ENCODE measurements around the gene EXD3. TPM values are rescaled to one million over a fixed set of nuclear protein-coding genes. Genes with fewer than 3 reads are reported as not detected.

EXD3 gene
- total RNA-seq, 1 experiment from 2014 or later, result 15.3 TPM

DNA sequence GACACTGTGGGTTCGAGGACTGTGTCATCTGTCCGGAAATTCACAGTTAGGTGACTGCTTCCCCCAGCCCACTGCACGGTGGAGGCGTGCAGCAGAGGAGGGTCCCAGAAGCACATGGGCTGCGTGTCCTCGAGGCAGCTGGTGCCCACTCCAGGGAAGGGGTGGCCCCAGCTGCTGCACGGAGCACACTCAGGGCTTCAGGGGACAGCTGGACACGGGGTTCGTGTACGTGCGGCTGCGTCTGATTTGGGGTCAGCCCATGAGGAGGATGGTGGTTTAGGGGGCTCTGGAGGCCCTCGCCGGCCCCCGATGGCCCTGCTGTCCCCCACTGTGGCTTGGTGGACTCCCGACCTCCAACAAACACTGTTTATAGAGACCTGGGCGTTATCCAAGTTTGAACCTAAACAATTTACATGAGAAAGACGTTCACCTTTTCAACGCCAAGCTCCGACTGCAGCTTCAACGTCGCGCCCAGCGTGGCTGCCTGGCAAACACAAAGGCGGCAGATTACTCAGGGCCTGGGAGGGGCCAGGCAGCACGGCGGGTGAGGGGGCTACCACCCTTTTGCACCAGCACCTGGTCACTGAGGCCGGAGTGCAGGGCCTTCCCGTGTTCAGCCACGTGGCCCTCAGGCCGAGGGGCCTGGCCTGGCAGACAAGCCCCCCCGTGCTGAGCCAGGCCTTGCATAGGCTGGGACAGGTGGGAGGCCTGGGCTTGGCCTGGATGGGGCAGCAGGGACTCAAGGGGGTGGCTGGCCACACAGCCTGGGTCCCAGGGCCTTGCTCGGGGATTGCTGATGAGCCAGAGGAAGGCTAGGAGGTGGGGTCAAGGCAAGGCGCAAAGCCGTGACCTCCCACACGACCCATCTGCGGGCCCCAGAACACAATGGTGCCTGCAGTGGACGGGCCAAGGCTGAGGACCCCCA, 55.2 kb downstream of the EXD3 start:
- Histone ChIP-seq H2BK12ac (ENCODE audit: insufficient read length, low read depth, low read length) (no peak overlapping the region), H2AK5ac (ENCODE audit: insufficient read length, low read length) (no peak overlapping the region), H4K8ac (replicated peaks; ENCODE audit: insufficient read length, low read depth, low read length) (no peak overlapping the region), H3K18ac (ENCODE audit: insufficient read length, low read depth, low read length) (no peak overlapping the region), H3K4me2 (ENCODE audit: insufficient read depth, insufficient read length, low read length) (no peak overlapping the region), H2BK5ac (ENCODE audit: insufficient read length, low read length) (no peak overlapping the region), H3K79me1 (ENCODE audit: insufficient read depth, low read depth, low read length, poor library complexity, severe bottlenecking) (no peaks in the 10 kb centered on the region), H4K91ac (ENCODE audit: insufficient read length, low read depth, low read length) (no peak overlapping the region), H3K27me3 (ENCODE audit: insufficient read depth, low read length) (no peaks in the 10 kb centered on the region), H3K4me1 (ENCODE audit: insufficient read depth, low read length) (no peaks in the 10 kb centered on the region), H3K79me2 (ENCODE audit: insufficient read depth, low read length) (no peaks in the 10 kb centered on the region), H2BK120ac (ENCODE audit: low read depth, low read length, poor library complexity, severe bottlenecking) (no peak overlapping the region), H2BK15ac (ENCODE audit: low read depth, low read length) (no peak overlapping the region), H4K20me1 (ENCODE audit: control insufficient read depth, insufficient read depth, insufficient read length) (no peaks in the 10 kb centered on the region), H3K23ac (ENCODE audit: insufficient read length, low read depth, low read length) (no peak overlapping the region), H3K9ac (ENCODE audit: extremely low read depth, insufficient read length, low read length) (no peak overlapping the region), H3K4ac (ENCODE audit: low read depth, low read length) (no peak overlapping the region), H3T11ph (ENCODE audit: low read length) (no peak overlapping the region), H2BK20ac (ENCODE audit: low read depth, low read length, poor library complexity, severe bottlenecking) (no peak overlapping the region), H3K9me3 (ENCODE audit: control insufficient read depth, low read depth, low read length) (no peaks in the 10 kb centered on the region), H3K14ac (ENCODE audit: insufficient read depth, low read length) (no peak overlapping the region), H4K5ac (ENCODE audit: insufficient read length, low read depth, low read length) (no peak overlapping the region), H3K56ac (ENCODE audit: insufficient read length, low read depth, low read length) (no peak overlapping the region), H2AFZ (ENCODE audit: low read length) (no peak overlapping the region), H3K23me2 (ENCODE audit: insufficient read length, low read depth, low read length, poor library complexity, severe bottlenecking) (no peaks in the 10 kb centered on the region), H3K27ac (ENCODE audit: insufficient read length, low read depth, low read length) (no peak overlapping the region)
- DNase-seq, result peak; percentile 27
- H3K9me3 Mint-ChIP-seq, result peaks cover 2 to 15% of the 10 kb centered on the region in 2 experiments; a peak in 2 of 5 replicates
- no peaks in the 10 kb centered on the region for H3K4me1 Mint-ChIP-seq
- no peak overlapping the region for H3K4me3 Mint-ChIP-seq
- TF ChIP-seq, protein P1, sequence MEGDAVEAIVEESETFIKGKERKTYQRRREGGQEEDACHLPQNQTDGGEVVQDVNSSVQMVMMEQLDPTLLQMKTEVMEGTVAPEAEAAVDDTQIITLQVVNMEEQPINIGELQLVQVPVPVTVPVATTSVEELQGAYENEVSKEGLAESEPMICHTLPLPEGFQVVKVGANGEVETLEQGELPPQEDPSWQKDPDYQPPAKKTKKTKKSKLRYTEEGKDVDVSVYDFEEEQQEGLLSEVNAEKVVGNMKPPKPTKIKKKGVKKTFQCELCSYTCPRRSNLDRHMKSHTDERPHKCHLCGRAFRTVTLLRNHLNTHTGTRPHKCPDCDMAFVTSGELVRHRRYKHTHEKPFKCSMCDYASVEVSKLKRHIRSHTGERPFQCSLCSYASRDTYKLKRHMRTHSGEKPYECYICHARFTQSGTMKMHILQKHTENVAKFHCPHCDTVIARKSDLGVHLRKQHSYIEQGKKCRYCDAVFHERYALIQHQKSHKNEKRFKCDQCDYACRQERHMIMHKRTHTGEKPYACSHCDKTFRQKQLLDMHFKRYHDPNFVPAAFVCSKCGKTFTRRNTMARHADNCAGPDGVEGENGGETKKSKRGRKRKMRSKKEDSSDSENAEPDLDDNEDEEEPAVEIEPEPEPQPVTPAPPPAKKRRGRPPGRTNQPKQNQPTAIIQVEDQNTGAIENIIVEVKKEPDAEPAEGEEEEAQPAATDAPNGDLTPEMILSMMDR (conservative IDR thresholded peaks at IDR 0.05), result no peak
- H3K27me3 Mint-ChIP-seq (ENCODE audit: low read depth), result no peaks in the 10 kb centered on the region; the same call in 1 of the 2 replicates
- no CpG with 5 or more reads among the region's 38 CpGs for WGBS (ENCODE audit: extremely low coverage, insufficient read length, low lambda C conversion rate)
- H3K27ac Mint-ChIP-seq, result no peak overlapping the region
- peaks cover 0 to 5% (median 0%) of the 10 kb centered on the region in 3 experiments; a peak in 2 of 7 replicates for H3K36me3 Mint-ChIP-seq (ENCODE audit: insufficient read depth in 1 of 3, low read depth in 3 of 3)
